HepG2 (cell line): ENCODE data around the gene STX1B. TPM values are rescaled to one million over a fixed set of nuclear protein-coding genes. Genes with fewer than 3 reads are reported as not detected.
A peak's percentile ranks its signal among the peaks of the same experiment; 100 is the strongest.

Experiments
- ARID3A ChIP-seq: IDR thresholded peaks from 2 replicates; pipeline ENCODE4 v1.6.1; 2012; ENCODE audit warnings: low read depth, low read length, improper control_type of control experiment
- CREB1 ChIP-seq, 2 experiments: fragments of 450-650 bp in 1 of 2; IDR thresholded peaks; 2 replicates each; pipeline ENCODE4 v1.6.1; 2016 to 2017; ENCODE audit warnings: control low read depth in 1 of 2, mild to moderate bottlenecking in 1 of 2, missing compliant biosample characterization in 1 of 2, missing genetic modification characterization in 1 of 2
- CTCF ChIP-seq: sonication (generic); formaldehyde crosslinking; IDR thresholded peaks from 2 replicates; pipeline ENCODE4 v1.5.0; 2020; ENCODE audit warnings: mild to moderate bottlenecking, missing genetic modification reagents, moderate library complexity
- GATAD2A ChIP-seq: IDR thresholded peaks from 2 replicates; pipeline ENCODE4 v1.6.1; 2016
- HNF4A ChIP-seq: sonication (generic); formaldehyde crosslinking; IDR thresholded peaks from 2 replicates; pipeline ENCODE4 v1.4.0; 2020; ENCODE audit warnings: missing genetic modification reagents
- MTF2 ChIP-seq: sonication (generic); formaldehyde crosslinking; IDR thresholded peaks from 2 replicates; pipeline ENCODE4 v1.5.0; 2020; ENCODE audit warnings: missing genetic modification reagents, borderline replicate concordance
- NR2F6 ChIP-seq, 2 experiments: IDR thresholded peaks; 2 replicates each; pipeline ENCODE4 v1.6.1; 2016; ENCODE audit warnings: antibody characterized with exemption in 1 of 2, mild to moderate bottlenecking in 1 of 2
- PHF21A ChIP-seq: sonication (generic); formaldehyde crosslinking; IDR thresholded peaks from 2 replicates; pipeline ENCODE4 v1.5.0; 2020; ENCODE audit warnings: mild to moderate bottlenecking, missing genetic modification reagents
- SNAI1 ChIP-seq: sonication (generic); formaldehyde crosslinking; IDR thresholded peaks from 2 replicates; pipeline ENCODE4 v1.5.0; 2020; ENCODE audit warnings: mild to moderate bottlenecking, missing genetic modification reagents, borderline replicate concordance
- SP4 ChIP-seq: sonication (generic); formaldehyde crosslinking; IDR thresholded peaks from 2 replicates; pipeline ENCODE4 v1.8.1; 2023; ENCODE audit warnings: mild to moderate bottlenecking, missing genetic modification reagents
- ZEB1 ChIP-seq: IDR thresholded peaks from 2 replicates; pipeline ENCODE4 v1.6.1; 2012; ENCODE audit warnings: mild to moderate bottlenecking, low read depth, inconsistent platforms; ENCODE audit not compliant: insufficient replicate concordance
- ZFP37 ChIP-seq: sonication (generic); formaldehyde crosslinking; IDR thresholded peaks from 2 replicates; pipeline ENCODE4 v1.4.0; 2020; ENCODE audit warnings: missing genetic modification reagents, borderline replicate concordance
- ZFP90 ChIP-seq: sonication (generic); formaldehyde crosslinking; IDR thresholded peaks from 2 replicates; pipeline ENCODE4 v1.8.0; 2022; ENCODE audit warnings: missing genetic modification reagents, mild to moderate bottlenecking, inconsistent platforms, borderline replicate concordance
- ZNF138 ChIP-seq: sonication (generic); formaldehyde crosslinking; IDR thresholded peaks from 2 replicates; pipeline ENCODE4 v1.5.0; 2020; ENCODE audit warnings: mild to moderate bottlenecking, low read depth, missing genetic modification reagents
- ZNF333 ChIP-seq: sonication (generic); formaldehyde crosslinking; IDR thresholded peaks from 2 replicates; pipeline ENCODE4 v1.4.0; 2020; ENCODE audit warnings: mild to moderate bottlenecking, missing genetic modification reagents, borderline replicate concordance
- ZNF383 ChIP-seq: sonication (generic); formaldehyde crosslinking; IDR thresholded peaks from 2 replicates; pipeline ENCODE4 v1.4.0; 2020; ENCODE audit warnings: missing genetic modification reagents, mild to moderate bottlenecking, borderline replicate concordance
- ZNF605 ChIP-seq: sonication (generic); formaldehyde crosslinking; IDR thresholded peaks from 2 replicates; pipeline ENCODE4 v1.8.0; 2022; ENCODE audit warnings: mild to moderate bottlenecking, missing genetic modification reagents
- ZNF646 ChIP-seq: sonication (generic); formaldehyde crosslinking; IDR thresholded peaks from 2 replicates; pipeline ENCODE4 v1.9.0; 2021; ENCODE audit warnings: mild to moderate bottlenecking, missing genetic modification reagents
- ZNF776 ChIP-seq: sonication (generic); formaldehyde crosslinking; IDR thresholded peaks from 2 replicates; pipeline ENCODE4 v1.4.0; 2020; ENCODE audit warnings: mild to moderate bottlenecking, missing genetic modification reagents
- ZNF781 ChIP-seq: sonication (generic); formaldehyde crosslinking; IDR thresholded peaks from 2 replicates; pipeline ENCODE4 v1.5.1; 2020; ENCODE audit warnings: borderline replicate concordance, mild to moderate bottlenecking, missing genetic modification reagents; ENCODE audit errors: not compliant biosample characterization
- polyA plus RNA-seq, 8 experiments: library from polyadenylated mRNA; depleted of rRNA in 3 of 8; stranded (reverse) in 7 of 8; unstranded in 1 of 8; fragments of >200 nt; fragmentation: Illumina TruSeq in 4 of 8; extraction: Trizol in 4 of 8; gene quantifications; 2 replicates each; pipeline versions ENCODE4 v1.2.1 to v1.2.3, GENCODE V29; 2011 to 2016; ENCODE audit warnings: low read depth in 4 of 8, missing spikeins in 1 of 8, mixed read lengths in 1 of 8; ENCODE audit not compliant: insufficient read depth in 1 of 8
- total RNA-seq, 5 experiments: library from RNA; depleted of rRNA; stranded (reverse); fragments of >200 nt; fragmentation: Illumina TruSeq; extraction: Trizol; gene quantifications; 2 replicates each; pipeline ENCODE4 v1.2.3, GENCODE V29; 2016; ENCODE audit warnings: low read depth in 1 of 5

STX1B gene
- total and polyA plus RNA-seq, 2 of the 13 experiments (the other 11 are each of a cell fraction or from before 2014, with no cell fraction given), result 2.1 to 3.0 TPM

- no peak for TF ChIP-seq ZNF138
- peak; percentile 68 for TF ChIP-seq GATAD2A (CRISPR knock-in tag)
- TF ChIP-seq ZNF383 (CRISPR knock-in tag), result no peak
- TF ChIP-seq ZFP37, result peak; percentile 22; the same call in 1 of the 2 replicates
- TF ChIP-seq HNF4A (CRISPR knock-in tag), result peak; percentile 90
- TF ChIP-seq MTF2 (CRISPR knock-in tag), result no peak
- no peak for TF ChIP-seq ZFP90 (CRISPR knock-in tag)
- TF ChIP-seq ZNF781 (CRISPR knock-in tag), result no peak
- TF ChIP-seq ARID3A, result no peak
- no peak for TF ChIP-seq SNAI1
- TF ChIP-seq ZNF333 (CRISPR knock-in tag), result no peak
- TF ChIP-seq ZNF776 (CRISPR knock-in tag), result no peak
- no peak for TF ChIP-seq SP4 (CRISPR knock-in tag)
- peak; percentile 17; the same call in 1 of the 2 replicates for TF ChIP-seq ZNF605
- TF ChIP-seq PHF21A (CRISPR knock-in tag), result peak; percentile 70
- no peak for TF ChIP-seq CTCF (CRISPR knock-in tag)
- TF ChIP-seq CREB1 (IDR thresholded peaks at IDR 0.05), result no peak
- no peak for TF ChIP-seq CREB1 (CRISPR knock-in tag; IDR thresholded peaks at IDR 0.05)
- TF ChIP-seq ZEB1, result no peak
- no peak for TF ChIP-seq ZNF646 (CRISPR knock-in tag)
- TF ChIP-seq NR2F6 (IDR thresholded peaks at IDR 0.05), result no peak; the same call in 1 of the 2 replicates
- TF ChIP-seq NR2F6 (CRISPR knock-in tag; IDR thresholded peaks at IDR 0.05), result no peak
These were observed 55.4 kb downstream of the STX1B start (continued) for GRCh38 chr16:30954993-30955392.
